Measurements from ENCODE around the gene DBNL.
"Not testable (repeated sequence)": the region's sequence is repeated elsewhere in the genome, so short reads cannot be mapped to it uniquely, and the experiment has no call there.

The DBNL gene

GRCh38 chr7:44044315-44045225, at the start of gene DBNL:
DBNL (plus strand) TSS chr7:44044702; CDS start chr7:44044738, 36 bp downstream.
- Mint-ChIP-seq H3K36me3 (peaks cover 30 to 35% of the 10 kb centered on the region in 2 donors), H3K27ac (peak within 1 kb of the TSS; percentile 98), H3K9me3 (no peaks in the 10 kb centered on the region), H3K27me3 (no peaks in the 10 kb centered on the region), H3K4me1 (peaks cover 36 to 58% of the 10 kb centered on the region in 2 donors), H3K4me3 (peak within 1 kb of the TSS; percentile 87 to 91)
- peak; percentile 60 to 68 for ATAC-seq (replicated peaks)
- DNase-seq, result peak; percentile 88

GRCh38 chr7:43997532-43997931, 47.0 kb upstream of the DBNL start, which contains the start of gene SPDYE1:
SPDYE1 (plus strand) TSS chr7:43997897; CDS start chr7:43999950, 2,053 bp downstream.
- not testable (repeated sequence) for H3K27me3 Mint-ChIP-seq; H3K9me3 Mint-ChIP-seq; ATAC-seq (replicated peaks); H3K4me3 Mint-ChIP-seq; DNase-seq; H3K4me1 Mint-ChIP-seq; H3K27ac Mint-ChIP-seq; H3K36me3 Mint-ChIP-seq

GRCh38 chr7:44012081-44012480, 32.4 kb upstream of the DBNL start:
- H3K9me3 Mint-ChIP-seq; ATAC-seq (replicated peaks); H3K4me3 Mint-ChIP-seq; DNase-seq; H3K27me3 Mint-ChIP-seq; H3K4me1 Mint-ChIP-seq: not testable (repeated sequence)
- H3K27ac Mint-ChIP-seq, result peak overlapping the region; percentile 86
- peaks cover 5 to 13% of the 10 kb centered on the region in 2 donors for H3K36me3 Mint-ChIP-seq

- H3K27ac Mint-ChIP-seq; H3K27me3 Mint-ChIP-seq; ATAC-seq (replicated peaks); H3K4me1 Mint-ChIP-seq; H3K9me3 Mint-ChIP-seq; DNase-seq; H3K4me3 Mint-ChIP-seq: not testable (repeated sequence)
- H3K36me3 Mint-ChIP-seq, result peaks cover 5 to 10% of the 10 kb centered on the region in 2 donors
These were observed 29.4 kb upstream of the DBNL start for GRCh38 chr7:44015090-44015489.

DNA sequence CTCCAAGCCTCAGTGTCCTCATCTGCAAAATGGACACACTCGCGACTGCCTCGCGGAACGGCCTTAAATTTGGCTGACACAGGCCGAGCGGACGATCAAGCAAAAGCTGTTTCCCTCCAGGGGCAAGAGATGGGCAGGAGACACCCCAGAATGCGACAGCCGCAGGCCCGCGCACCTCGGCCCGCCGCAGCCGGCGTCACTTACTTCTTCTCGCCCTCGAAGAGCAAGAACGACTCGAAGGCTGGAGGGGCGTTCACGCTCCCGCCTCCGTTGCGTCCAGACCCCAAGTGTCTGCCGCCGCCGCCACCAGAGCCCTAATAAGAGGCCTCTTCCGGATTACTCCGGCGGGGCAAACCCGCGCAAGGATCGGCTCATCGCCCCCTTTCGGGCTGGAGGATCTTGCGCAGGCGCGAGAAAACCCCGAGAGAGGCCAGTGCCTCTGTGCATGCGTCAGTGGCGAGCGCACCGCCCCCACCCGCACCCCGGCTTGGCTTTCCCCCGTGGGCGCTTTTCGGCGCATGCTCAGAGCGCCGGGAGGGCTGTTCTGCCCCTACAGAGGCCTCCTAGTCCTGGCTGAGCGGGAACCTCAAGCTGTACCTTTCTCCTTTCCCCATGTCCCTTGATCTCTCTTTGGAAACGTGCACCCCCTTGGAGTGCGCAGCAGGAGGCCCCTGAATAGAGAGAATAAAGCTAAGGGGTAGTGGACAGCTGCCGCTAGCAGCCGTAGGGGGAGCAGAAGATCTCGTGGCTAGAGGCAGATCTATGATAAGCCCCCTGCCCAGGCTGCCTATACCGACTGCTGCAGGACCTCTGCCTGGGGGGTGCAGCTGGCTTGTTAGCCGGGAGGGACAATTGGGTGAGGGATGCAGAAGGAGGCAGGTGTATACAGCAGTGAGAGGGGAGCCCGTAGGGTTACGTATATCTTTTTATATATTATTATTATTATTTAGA, 25.4 kb upstream of the DBNL start:
- DNase-seq, result peak; percentile 100
- not testable (repeated sequence) for H3K9me3 Mint-ChIP-seq, H3K27me3 Mint-ChIP-seq, H3K36me3 Mint-ChIP-seq
- H3K4me3 Mint-ChIP-seq, result peak overlapping the region; percentile 85 to 89
- peaks cover 5 to 15% of the 10 kb centered on the region in 2 donors for H3K4me1 Mint-ChIP-seq
- peak; percentile 96 to 97 for ATAC-seq (replicated peaks)
- peak overlapping the region; percentile 91 for H3K27ac Mint-ChIP-seq

- not testable (repeated sequence) for H3K27ac Mint-ChIP-seq; DNase-seq; H3K4me3 Mint-ChIP-seq; H3K9me3 Mint-ChIP-seq; ATAC-seq (replicated peaks); H3K27me3 Mint-ChIP-seq; H3K36me3 Mint-ChIP-seq
- peaks cover 5 to 15% of the 10 kb centered on the region in 2 donors for H3K4me1 Mint-ChIP-seq
These were observed 24.7 kb upstream of the DBNL start for GRCh38 chr7:44019825-44020224.

DNA sequence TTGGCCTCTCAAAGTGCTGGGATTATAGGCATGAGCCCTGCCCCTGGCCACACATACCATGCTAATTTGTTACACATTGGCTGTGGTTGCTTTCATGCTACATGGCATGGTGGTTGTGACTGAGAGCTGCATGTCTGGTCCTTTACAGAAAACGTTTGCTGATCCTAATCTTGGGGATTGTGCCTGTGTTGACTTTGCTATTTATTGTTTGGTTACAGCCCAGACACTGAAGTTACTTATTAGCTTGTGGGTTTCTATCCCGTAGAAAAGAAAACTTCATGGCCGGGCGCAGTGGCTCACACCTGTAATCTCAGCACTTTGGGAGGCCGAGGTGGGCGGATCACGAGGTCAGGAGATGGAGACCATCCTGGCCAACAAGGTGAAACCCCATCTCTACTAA, 22.4 kb upstream of the DBNL start:
- not testable (repeated sequence) for H3K27ac Mint-ChIP-seq; ATAC-seq (replicated peaks); H3K27me3 Mint-ChIP-seq; H3K9me3 Mint-ChIP-seq; H3K4me3 Mint-ChIP-seq; H3K36me3 Mint-ChIP-seq; DNase-seq
- peaks cover 5 to 15% of the 10 kb centered on the region in 2 donors for H3K4me1 Mint-ChIP-seq

GRCh38 chr7:44022796-44023467, 21.6 kb upstream of the DBNL start:
- DNase-seq; H3K9me3 Mint-ChIP-seq; H3K27me3 Mint-ChIP-seq; H3K27ac Mint-ChIP-seq; H3K4me3 Mint-ChIP-seq; ATAC-seq (replicated peaks); H3K36me3 Mint-ChIP-seq: not testable (repeated sequence)
- peaks cover 5 to 15% of the 10 kb centered on the region in 2 donors for H3K4me1 Mint-ChIP-seq

GRCh38 chr7:44029433-44029832, 15.1 kb upstream of the DBNL start:
- not testable (repeated sequence) for H3K9me3 Mint-ChIP-seq; H3K27me3 Mint-ChIP-seq; ATAC-seq (replicated peaks)

GRCh38 chr7:44030029-44030428, 14.5 kb upstream of the DBNL start:
- not testable (repeated sequence) for H3K9me3 Mint-ChIP-seq; DNase-seq; H3K27me3 Mint-ChIP-seq; H3K4me1 Mint-ChIP-seq; ATAC-seq (replicated peaks); H3K27ac Mint-ChIP-seq; H3K36me3 Mint-ChIP-seq; H3K4me3 Mint-ChIP-seq

More at GRCh38 chr7:44029433-44029832, 15.1 kb upstream of the DBNL start:
- not testable (repeated sequence) for H3K4me3 Mint-ChIP-seq, H3K36me3 Mint-ChIP-seq, DNase-seq, H3K4me1 Mint-ChIP-seq, H3K27ac Mint-ChIP-seq

- H3K36me3 Mint-ChIP-seq, result peaks cover 5 to 13% of the 10 kb centered on the region in 2 donors
- not testable (repeated sequence) for ATAC-seq (replicated peaks); H3K27ac Mint-ChIP-seq; H3K27me3 Mint-ChIP-seq; DNase-seq; H3K9me3 Mint-ChIP-seq; H3K4me3 Mint-ChIP-seq; H3K4me1 Mint-ChIP-seq
These were observed 13.2 kb upstream of the DBNL start for GRCh38 chr7:44031319-44031718.

DNA sequence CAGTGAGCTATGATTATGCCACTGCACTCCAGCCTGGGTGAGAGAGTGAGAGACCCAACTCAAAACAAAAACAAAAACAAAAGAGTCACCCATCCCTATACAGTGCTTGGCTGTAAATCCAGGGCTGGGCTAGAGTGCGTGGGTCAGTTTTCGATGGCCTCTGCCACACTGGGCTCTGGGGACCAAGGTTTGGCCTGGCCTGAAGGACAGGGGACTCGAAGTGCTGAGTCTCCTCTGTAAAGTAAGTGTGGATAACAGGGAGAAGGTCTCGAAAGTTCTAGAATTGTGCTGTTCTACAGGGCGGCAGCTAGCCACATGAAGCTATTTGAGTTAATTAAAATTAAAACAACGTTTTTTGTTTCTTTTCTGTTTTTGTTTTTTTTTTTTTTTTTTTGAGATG, 12.5 kb upstream of the DBNL start:
- not testable (repeated sequence) for H3K27ac Mint-ChIP-seq; DNase-seq; H3K4me1 Mint-ChIP-seq; ATAC-seq (replicated peaks); H3K9me3 Mint-ChIP-seq; H3K4me3 Mint-ChIP-seq; H3K27me3 Mint-ChIP-seq
- H3K36me3 Mint-ChIP-seq, result peaks cover 9 to 18% of the 10 kb centered on the region in 2 donors

- not testable (repeated sequence) for H3K27me3 Mint-ChIP-seq; H3K27ac Mint-ChIP-seq; H3K4me1 Mint-ChIP-seq; DNase-seq; H3K9me3 Mint-ChIP-seq; ATAC-seq (replicated peaks); H3K4me3 Mint-ChIP-seq
- peaks cover 11 to 18% of the 10 kb centered on the region in 2 donors for H3K36me3 Mint-ChIP-seq
These were observed 10.3 kb upstream of the DBNL start for GRCh38 chr7:44033971-44034844.
